GM12874 (cell line): ENCODE data around the gene LIPG.

Experiments
- CTCF ChIP-seq: IDR thresholded peaks from 2 replicates; pipeline ENCODE4 v1.5.1; 2011; ENCODE audit warnings: low read depth, mild to moderate bottlenecking, control low read depth, low read length, moderate library complexity; ENCODE audit not compliant: insufficient read depth

LIPG gene

GRCh38 chr18:49566985-49567384 is 5.1 kb downstream of the LIPG start:
- TF ChIP-seq CTCF: no peak

- no peak for TF ChIP-seq CTCF
Measured at GRCh38 chr18:49569724-49570123, 7.9 kb downstream of the LIPG start.

- no peak for TF ChIP-seq CTCF
Measured at GRCh38 chr18:49570836-49571235, 9.0 kb downstream of the LIPG start.

- TF ChIP-seq CTCF: no peak
Measured at GRCh38 chr18:49572611-49573345, 10.9 kb downstream of the LIPG start.

GRCh38 chr18:49573835-49574234 is 12.0 kb downstream of the LIPG start:
- no peak for TF ChIP-seq CTCF

GRCh38 chr18:49580279-49580678 is 18.4 kb downstream of the LIPG start:
- TF ChIP-seq CTCF: no peak

GRCh38 chr18:49581371-49581770 is 19.5 kb downstream of the LIPG start:
- TF ChIP-seq CTCF: no peak
